ENCODE measurements around the gene IL12RB1. TPM values are rescaled to one million over a fixed set of nuclear protein-coding genes. Genes with fewer than 3 reads are reported as not detected.

IL12RB1 gene
- total and polyA plus RNA-seq, 4 donors: 1.3 to 7.8 (median 4.8) TPM

GRCh38 chr19:18122424-18122823 is 35.7 kb upstream of the IL12RB1 start:
- DNase-seq (no peak), ATAC-seq (ENCODE audit: insufficient read depth, low FRiP score) (no peak)
- Histone ChIP-seq H3K27me3 (ENCODE audit: control insufficient read depth in 3 of 3, insufficient read depth in 3 of 3, low read length in 2 of 3) (no peaks in the 10 kb centered on the region), H3K4me1 (ENCODE audit: control insufficient read depth in 5 of 5, insufficient read depth in 5 of 5, low read length in 5 of 5) (peaks cover 0 to 13% (median 6%) of the 10 kb centered on the region in 5 donors), H3K9ac (ENCODE audit: insufficient read depth in 1 of 2, low read length in 2 of 2) (no peak overlapping the region), H3K27ac (ENCODE audit: low read depth in 1 of 2, low read length in 1 of 2) (no peak overlapping the region), H3K9me3 (ENCODE audit: control insufficient read depth in 4 of 4, insufficient read depth in 3 of 4, low read length in 3 of 4) (no peaks in the 10 kb centered on the region), H3K36me3 (ENCODE audit: control insufficient read depth in 4 of 4, insufficient read depth in 4 of 4, low read length in 4 of 4) (peaks cover 0 to 16% (median 9%) of the 10 kb centered on the region in 4 donors), H3K4me3 (no peak overlapping the region)
- no peak for TF ChIP-seq CTCF (IDR thresholded peaks at IDR 0.05; ENCODE audit: control extremely low read depth, extremely low read depth)
- 74 to 83% methylated on average over 7 of the region's 7 CpGs for WGBS, 2 donors

GRCh38 chr19:18121166-18121565 is 34.4 kb upstream of the IL12RB1 start:
- DNase-seq: no peak
- Histone ChIP-seq H3K27me3 (ENCODE audit: control insufficient read depth in 3 of 3, insufficient read depth in 3 of 3, low read length in 2 of 3) (no peaks in the 10 kb centered on the region), H3K27ac (ENCODE audit: low read depth in 1 of 2, low read length in 1 of 2) (no peak overlapping the region), H3K4me3 (no peak overlapping the region), H3K9ac (ENCODE audit: insufficient read depth in 1 of 2, low read length in 2 of 2) (no peak overlapping the region), H3K36me3 (ENCODE audit: control insufficient read depth in 4 of 4, insufficient read depth in 4 of 4, low read length in 4 of 4) (peaks cover 0 to 16% (median 9%) of the 10 kb centered on the region in 4 donors), H3K9me3 (ENCODE audit: control insufficient read depth in 4 of 4, insufficient read depth in 3 of 4, low read length in 3 of 4) (no peaks in the 10 kb centered on the region), H3K4me1 (ENCODE audit: control insufficient read depth in 5 of 5, insufficient read depth in 5 of 5, low read length in 5 of 5) (peaks cover 0 to 17% (median 6%) of the 10 kb centered on the region in 5 donors)
- ATAC-seq (ENCODE audit: insufficient read depth, low FRiP score): no peak
- no peak for TF ChIP-seq CTCF (IDR thresholded peaks at IDR 0.05; ENCODE audit: control extremely low read depth, extremely low read depth)
- WGBS, 2 donors: 96 to 97% methylated on average over 5 of the region's 5 CpGs

- Histone ChIP-seq H3K9me3 (ENCODE audit: control insufficient read depth in 4 of 4, insufficient read depth in 3 of 4, low read length in 3 of 4) (no peaks in the 10 kb centered on the region), H3K36me3 (ENCODE audit: control insufficient read depth in 4 of 4, insufficient read depth in 4 of 4, low read length in 4 of 4) (peaks cover 0 to 16% (median 9%) of the 10 kb centered on the region in 4 donors), H3K4me1 (ENCODE audit: control insufficient read depth in 5 of 5, insufficient read depth in 5 of 5, low read length in 5 of 5) (peaks cover 0 to 17% (median 6%) of the 10 kb centered on the region in 5 donors), H3K27ac (ENCODE audit: low read depth in 1 of 2, low read length in 1 of 2) (no peak overlapping the region), H3K27me3 (ENCODE audit: control insufficient read depth in 3 of 3, insufficient read depth in 3 of 3, low read length in 2 of 3) (no peaks in the 10 kb centered on the region), H3K9ac (ENCODE audit: insufficient read depth in 1 of 2, low read length in 2 of 2) (no peak overlapping the region), H3K4me3 (no peak overlapping the region)
- DNase-seq (no peak), ATAC-seq (ENCODE audit: insufficient read depth, low FRiP score) (no peak)
- WGBS, 2 donors: 60 to 69% methylated on average over 1 of the region's 1 CpG
- TF ChIP-seq CTCF (IDR thresholded peaks at IDR 0.05; ENCODE audit: control extremely low read depth, extremely low read depth): no peak
Observed at GRCh38 chr19:18120127-18120526, 33.4 kb upstream of the IL12RB1 start.

DNA sequence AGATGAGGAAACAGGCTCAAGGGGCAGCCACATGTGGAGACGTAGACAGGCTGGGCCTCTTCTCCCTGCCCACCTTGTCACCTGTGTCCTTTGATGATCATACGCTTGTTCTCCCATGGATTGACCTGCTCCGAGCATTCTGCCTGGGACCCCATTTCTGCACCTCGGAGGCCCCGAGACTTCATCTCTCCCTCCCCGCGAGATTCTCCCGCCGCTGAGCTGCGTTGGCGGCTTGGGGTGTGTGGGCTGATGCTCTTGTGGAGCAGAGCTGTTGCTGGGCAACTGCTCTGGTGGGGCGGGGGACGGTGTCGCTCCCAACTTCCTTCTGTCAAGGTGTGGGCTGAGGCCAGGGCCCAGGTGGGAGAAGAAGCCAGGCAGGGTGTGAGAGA is 33.0 kb upstream of the IL12RB1 start:
- 79 to 86% methylated on average over 14 of the region's 14 CpGs for WGBS, 2 donors
- DNase-seq: no peak
- TF ChIP-seq CTCF (IDR thresholded peaks at IDR 0.05; ENCODE audit: control extremely low read depth, extremely low read depth): no peak
- Histone ChIP-seq H3K9me3 (ENCODE audit: control insufficient read depth in 4 of 4, insufficient read depth in 3 of 4, low read length in 3 of 4) (no peaks in the 10 kb centered on the region), H3K4me3 (no peak overlapping the region), H3K9ac (ENCODE audit: insufficient read depth in 1 of 2, low read length in 2 of 2) (no peak overlapping the region), H3K4me1 (ENCODE audit: control insufficient read depth in 5 of 5, insufficient read depth in 5 of 5, low read length in 5 of 5) (peaks cover 0 to 17% (median 6%) of the 10 kb centered on the region in 5 donors), H3K36me3 (ENCODE audit: control insufficient read depth in 4 of 4, insufficient read depth in 4 of 4, low read length in 4 of 4) (peaks cover 0 to 16% (median 9%) of the 10 kb centered on the region in 4 donors), H3K27ac (ENCODE audit: low read depth in 1 of 2, low read length in 1 of 2) (no peak overlapping the region), H3K27me3 (ENCODE audit: control insufficient read depth in 3 of 3, insufficient read depth in 3 of 3, low read length in 2 of 3) (no peaks in the 10 kb centered on the region)
- ATAC-seq (ENCODE audit: insufficient read depth, low FRiP score): no peak

Measured in lung (tissue), 12 donors.